NCI-H1694 (cell line): ENCODE measurements around the gene MBOAT7.
"Not testable (repeated sequence)": the region's sequence is repeated elsewhere in the genome, so short reads cannot be mapped to it uniquely, and the experiment has no call there.

Experiments
- DNase-seq: peaks from one replicate; lab custom pipeline; 2025; lab: John Stamatoyannopoulos, UW

MBOAT7 gene

DNA sequence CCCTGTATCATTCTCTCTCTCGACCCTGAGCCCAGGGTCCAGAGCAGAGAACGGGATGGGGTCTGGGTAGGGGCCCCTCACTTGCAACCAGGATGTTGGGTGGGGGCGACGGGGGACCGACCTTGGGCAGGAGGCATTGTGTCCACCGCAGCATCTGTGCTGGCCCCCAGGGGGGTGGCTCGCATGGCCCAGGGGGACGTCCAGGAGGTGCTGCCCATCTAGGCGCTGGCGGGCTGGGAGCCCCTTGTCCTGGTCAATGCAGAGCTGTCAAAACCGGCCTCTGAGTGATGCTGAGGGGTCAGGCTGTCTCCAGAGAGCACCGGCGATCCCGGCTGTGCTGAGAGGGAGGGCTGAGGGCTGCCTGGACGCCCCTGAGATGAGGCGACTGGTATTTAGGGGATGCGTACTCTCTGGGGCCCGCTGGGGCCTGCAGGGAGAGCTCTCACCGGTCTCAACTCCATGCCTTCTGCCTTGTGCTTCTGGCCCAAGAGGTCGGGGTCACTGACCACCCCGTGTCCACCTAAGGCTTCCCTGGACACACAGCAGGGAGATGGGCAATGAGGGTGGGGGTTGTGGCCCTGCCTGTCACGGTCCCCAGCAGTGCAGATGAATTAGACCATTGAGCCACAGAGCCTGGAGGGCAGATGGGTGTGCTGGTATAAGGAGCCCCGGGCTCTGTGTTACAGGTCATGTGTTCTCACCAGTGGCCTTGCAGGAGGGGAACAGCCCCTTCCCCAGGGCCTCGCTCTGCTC, 19.9 kb upstream of the MBOAT7 start:
- DNase-seq = no peak

DNA sequence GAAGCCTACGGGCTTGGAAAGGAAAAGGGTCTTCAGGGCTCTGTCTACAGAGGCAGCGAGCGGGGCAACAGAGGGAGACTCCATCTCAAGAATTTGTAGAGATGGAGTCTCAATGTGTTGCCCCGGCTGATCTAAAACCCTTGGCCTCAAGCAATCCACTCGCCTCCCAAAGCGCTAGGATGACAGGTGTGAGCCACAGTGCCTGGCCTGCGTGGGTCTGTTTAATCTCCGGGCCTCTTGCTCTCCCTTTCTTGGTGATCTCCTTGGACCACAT, 19.3 kb upstream of the MBOAT7 start:
- no peak for DNase-seq

DNA sequence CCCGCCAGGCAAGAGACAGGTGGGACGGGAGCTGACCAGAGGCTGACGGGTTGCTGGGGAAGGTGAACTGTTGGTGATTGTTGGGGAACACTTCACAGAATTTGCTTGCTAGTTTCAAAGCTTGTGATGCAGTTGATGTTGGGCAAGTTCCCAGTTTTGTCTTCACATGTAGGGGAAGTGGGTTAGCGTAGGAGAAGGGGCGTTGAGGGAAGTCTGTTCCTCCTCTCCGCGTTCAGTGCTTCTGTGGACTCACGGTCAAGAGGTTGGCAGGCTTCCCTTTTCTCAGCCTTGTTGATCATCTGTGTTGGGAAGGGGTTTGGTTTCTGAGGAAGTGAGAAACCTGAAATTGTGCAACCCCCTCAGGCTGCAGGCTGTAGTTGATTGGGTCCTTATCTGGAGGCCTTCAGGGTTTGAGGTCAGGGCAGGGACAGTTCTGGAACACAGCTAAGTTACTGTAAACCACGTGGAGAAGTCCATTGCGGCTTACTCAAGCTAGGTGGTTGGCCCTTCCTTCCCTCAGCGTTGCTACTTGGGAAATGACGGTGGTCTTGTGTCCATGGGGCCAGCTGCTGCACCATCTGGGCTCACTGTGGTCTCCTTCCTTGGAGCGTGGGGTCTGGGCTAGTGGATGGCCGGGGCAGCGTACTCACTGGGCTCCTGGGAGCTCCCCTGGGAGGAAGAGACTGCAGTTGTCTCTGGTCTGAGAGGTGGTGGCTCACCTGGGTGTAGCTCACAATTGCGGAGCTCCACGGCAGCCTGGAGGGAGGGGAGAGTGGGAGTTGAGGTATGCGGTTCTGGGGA, 18.8 kb upstream of the MBOAT7 start:
- no peak for DNase-seq

DNA sequence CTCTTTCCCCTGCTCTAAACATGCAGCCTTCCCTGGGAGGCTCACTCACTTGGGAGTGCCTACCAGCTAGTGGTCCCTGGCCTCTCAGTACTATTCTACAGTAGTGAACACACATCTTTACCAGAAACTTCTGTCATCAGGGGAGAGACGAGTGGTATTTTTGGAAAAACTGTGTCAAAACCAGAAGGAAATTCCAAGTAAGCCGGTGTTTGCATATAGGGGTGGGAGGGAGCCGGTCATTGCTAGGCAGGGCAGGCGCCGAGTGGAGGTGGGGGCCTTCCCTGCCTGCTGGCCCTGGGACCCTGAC, 18.2 kb upstream of the MBOAT7 start:
- no peak for DNase-seq

DNA sequence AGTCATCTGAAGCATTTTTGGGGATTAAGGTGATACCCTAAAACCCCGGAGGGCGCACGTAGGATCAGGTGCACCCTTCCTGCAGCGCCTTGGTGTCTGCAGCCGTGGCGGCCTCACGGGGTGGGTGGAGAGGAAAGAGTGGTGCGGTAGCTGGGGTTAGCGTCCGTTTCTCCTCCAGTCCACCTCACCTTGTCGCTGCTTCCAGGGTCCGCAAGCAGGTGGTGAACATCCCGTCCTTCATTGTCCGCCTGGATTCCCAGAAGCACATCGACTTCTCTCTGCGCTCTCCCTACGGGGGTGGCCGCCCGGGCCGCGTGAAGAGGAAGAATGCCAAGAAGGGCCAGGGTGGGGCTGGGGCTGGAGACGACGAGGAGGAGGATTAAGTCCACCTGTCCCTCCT, 17.8 kb upstream of the MBOAT7 start:
- not testable (repeated sequence) for DNase-seq

DNA sequence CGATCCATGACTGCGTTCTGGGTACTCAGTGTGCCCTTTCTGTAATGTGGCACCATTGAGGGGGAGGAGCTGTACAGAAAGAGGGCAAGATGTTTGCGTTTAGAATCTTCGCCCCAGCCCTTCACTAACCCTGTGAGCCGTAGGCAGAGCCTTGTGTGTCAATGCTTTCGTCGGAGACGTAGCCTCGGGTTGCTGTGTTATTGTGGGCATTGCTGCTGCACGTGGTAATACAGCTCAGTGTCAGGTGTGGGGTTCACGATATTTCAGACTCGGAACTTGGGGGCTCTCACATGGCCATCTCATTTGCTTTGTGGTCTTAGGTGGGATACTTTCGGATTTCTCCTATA, 17.4 kb upstream of the MBOAT7 start:
- DNase-seq = no peak

DNA sequence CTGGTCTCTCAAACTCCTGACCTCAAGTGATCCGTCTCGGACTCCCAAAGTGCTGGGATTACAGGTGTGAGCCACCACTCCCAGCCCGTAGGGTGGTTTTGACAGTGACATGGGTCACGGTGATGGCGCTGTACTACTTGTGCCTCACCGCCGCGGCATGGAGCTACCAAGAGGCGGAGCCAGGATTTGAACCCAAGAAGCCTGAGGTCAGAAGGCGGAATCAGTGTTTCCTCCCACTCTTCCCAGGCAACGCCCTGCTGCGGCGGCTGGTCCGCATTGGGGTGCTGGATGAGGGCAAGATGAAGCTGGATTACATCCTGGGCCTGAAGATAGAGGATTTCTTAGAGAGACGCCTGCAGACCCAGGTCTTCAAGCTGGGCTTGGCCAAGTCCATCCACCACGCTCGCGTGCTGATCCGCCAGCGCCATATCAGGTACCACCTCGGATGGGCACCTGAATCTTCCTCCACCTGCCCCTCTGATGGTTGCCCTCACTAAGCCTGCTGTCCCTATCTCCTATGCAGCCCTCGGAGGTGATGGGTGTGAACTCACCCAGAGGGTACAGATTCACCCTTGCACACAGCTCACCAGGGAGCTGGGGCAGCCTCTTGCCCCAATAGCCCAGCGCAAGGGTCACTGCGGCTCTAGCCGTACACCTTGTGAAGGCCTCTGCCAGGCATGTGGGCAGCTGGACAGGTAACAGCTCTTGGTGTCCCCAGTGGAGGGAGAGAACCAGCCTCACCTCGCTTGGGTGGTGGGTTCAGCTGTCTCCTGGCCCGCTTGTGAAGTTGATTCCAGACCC, 16.9 kb upstream of the MBOAT7 start:
- DNase-seq = no peak

DNA sequence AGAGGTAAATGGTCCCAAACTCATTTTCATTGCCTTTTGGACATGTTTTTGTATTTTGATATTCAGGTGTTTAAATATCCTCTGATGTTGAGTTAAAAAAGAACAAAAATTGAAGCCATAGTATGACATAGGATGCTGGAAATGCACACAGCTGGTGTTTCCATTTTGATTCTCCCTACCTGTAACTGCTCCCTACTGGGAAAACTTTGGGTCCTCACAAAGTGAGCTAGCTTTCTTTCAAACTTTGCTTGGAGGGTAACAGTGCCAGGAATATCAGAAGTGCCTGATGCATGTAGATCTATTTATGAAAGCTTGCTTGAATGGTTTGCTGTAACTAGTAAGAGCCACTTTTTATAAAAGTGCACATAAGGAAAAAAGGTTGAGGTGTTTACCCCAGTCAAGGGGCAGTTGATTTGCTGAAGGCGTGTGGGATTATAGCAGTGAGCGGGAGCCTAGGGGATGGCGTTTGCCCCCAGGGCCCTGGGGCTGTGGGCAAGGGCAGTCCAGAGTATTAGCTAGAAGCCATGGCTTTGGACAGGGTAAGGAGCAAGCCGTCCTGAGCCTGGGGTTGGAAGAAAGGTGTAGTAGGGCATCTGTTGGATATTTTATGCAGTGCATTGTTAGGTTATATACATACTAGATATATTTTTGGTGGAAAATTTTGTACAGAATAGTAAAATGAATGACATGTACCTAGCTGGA, 15.5 kb upstream of the MBOAT7 start:
- no peak for DNase-seq

DNA sequence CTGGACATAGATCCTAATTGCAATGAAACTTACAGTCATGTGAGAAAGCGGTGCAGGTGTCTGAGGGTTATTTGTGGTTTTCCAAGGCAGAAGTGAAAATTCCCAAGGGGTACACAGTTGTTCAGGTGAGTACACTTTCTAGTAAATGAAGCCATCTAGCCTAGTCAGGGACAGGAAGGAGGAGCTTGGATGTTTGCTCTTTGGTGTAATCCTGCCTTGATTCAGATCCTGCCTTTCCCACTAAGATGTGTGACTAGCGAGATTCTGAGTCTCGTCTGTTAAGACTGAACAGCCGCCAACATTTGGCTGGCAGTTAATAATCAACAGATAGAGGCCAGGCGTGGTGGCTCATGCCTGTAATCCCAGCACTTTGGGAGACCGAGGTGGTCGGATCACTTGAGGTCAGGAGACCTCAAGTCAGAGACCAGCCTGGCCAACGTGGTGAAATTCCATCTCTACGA, 13.8 kb upstream of the MBOAT7 start:
- no peak for DNase-seq

DNA sequence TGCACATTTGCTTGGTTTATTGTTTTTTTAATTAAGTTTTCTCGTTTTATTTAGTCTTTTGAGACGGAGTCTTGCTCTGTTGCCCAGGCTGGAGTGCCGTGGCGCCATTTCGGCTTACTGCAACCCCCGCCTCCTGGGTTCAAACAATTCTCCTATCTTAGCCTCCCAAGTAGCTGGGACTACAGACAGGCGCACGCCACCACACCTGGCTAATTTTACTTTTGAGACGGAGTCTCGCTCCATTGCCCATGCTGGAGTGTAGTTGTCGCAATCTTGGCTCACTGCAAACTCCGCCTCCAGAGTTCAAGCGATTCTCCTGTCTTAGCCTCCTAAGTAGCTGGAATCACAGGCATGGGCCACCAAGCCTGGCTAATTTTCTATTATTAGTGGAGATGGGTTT, 12.6 kb upstream of the MBOAT7 start:
- no peak for DNase-seq

DNA sequence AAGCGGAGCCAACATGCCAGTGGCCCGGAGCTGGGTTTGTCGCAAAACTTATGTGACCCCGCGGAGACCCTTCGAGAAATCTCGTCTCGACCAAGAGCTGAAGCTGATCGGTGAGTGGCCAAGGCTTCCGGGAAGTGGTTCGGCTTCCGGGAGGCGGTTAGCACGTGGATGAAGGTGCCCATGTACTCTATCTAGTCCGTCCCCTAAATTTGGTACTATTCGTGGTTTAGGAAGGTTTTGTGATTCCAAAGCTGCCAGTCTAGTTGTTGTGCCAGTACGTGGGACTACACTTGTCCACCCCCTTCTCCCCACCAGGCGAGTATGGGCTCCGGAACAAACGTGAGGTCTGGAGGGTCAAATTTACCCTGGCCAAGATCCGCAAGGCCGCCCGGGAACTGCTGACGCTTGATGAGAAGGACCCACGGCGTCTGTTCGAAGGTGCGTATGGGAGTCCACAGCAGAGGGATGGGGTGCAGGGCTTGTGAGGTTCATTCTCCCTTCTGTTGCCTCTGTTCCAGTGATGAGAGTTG, 11.9 kb upstream of the MBOAT7 start:
- DNase-seq = no peak

DNA sequence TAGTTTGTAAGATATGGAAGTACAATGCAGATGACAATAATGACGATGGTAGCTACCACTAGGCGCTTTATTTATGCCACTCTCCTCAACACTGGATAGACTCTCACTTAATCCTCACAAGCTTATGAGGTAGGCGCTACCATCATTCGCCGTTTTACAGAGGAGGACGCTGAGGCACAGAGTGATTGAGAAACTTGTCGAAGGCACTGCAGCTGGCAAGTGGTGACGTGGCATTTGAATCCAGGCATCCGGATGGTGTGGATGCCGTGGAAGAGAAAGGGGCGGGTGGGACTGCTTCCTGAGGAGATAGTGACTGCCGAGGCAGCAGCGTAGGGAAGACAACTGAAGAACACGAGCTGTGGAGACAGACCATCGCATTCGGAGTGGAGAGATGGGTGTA, 10.0 kb upstream of the MBOAT7 start:
- DNase-seq = no peak

DNA sequence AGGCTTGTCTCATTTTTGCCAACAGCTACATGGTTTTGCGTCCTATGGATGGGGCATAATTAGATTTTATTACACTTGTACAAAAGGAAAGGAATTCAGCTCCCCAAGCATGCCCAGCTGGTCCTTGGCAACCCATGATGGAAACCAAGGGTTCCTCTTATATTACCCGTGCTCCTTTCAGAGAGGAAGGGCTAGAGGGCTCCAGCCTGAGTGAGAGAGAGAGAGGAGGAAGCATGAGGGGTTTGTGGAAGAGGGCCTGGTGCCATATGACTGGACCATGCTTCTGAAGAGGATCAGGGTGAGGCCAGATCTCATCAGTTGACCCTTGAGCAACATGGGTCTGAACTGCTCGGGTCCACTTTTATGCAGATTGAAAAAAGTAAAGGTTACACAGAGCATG, 7.7 kb upstream of the MBOAT7 start:
- no peak for DNase-seq

DNA sequence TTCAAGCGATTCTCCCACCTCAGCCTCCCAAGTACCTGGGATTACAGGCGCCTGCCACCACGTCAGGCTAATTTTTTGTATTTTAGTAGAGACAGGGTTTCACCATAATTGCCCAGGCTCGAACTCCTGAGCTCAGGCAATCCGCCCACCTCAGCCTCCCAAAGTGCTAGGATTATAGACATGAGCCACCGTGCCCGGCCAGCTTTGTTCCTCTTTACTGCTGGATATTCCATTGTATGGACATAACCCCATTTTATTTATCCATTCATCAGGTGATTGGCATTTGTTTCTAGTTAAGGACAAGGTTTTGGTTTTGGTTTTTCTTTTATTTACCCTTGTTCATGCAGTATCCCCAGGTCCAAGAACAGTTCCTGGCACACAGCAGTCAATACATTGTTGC, 7.2 kb upstream of the MBOAT7 start:
- DNase-seq = no peak

DNA sequence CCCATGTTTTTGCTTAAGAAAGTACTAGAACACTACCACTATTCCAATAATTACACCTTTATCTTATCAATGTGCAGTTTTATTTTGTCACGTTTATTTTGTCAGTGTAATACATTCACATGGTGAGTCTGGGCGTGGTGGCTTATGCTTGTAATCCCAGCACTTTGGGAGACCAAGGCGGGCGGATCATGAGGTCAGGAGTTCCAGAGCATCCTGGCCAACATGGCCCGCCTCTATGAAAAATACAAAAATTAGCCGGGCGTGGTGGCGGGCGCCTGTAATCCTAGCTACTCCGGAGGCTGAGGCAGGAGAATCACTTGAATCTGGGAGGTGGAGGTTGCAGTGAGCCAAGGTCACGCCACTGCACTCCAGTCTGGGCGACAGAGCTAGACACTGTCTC, 5.1 kb upstream of the MBOAT7 start:
- not testable (repeated sequence) for DNase-seq

DNA sequence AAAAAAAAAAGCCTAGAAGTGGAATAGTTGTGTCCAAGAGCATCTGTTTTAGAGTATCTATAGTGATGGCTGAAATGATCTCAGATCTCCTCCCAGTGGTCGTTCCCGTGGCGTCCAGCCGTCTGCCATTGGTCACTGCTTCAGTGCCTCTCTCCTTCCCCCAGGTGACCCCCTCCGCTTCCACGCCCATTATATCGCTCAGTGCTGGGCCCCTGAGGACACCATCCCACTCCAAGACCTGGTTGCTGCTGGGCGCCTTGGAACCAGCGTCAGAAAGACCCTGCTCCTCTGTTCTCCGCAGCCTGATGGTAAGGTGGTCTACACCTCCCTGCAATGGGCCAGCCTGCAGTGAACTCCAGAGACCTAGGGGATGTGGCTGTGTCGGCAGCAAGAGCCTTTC, 3.6 kb upstream of the MBOAT7 start:
- DNase-seq = no peak

DNA sequence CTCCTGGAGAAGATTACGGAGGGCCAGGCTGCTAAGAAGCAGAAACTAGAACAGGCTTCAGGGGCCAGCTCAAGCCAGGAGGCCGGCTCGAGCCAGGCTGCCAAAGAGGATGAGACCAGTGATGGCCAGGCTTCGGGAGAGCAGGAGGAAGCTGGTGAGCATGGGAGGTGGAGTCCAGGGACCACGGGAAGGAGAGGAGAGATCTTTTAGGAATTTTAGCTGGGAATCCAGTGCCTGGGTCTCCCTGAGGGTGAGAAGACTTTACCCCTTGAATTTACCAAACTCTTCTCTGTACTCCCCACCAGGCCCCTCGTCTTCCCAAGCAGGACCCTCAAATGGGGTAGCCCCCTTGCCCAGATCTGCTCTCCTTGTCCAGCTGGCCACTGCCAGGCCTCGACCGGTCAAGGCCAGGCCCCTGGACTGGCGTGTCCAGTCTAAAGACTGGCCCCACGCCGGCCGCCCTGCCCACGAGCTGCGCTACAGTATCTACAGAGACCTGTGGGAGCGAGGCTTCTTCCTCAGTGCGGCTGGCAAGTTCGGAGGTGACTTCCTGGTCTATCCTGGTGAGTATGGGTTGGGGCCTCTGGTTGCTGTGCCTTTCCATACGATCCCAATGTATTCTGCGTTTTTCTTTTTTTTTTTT, 2.6 kb upstream of the MBOAT7 start:
- no peak for DNase-seq

DNA sequence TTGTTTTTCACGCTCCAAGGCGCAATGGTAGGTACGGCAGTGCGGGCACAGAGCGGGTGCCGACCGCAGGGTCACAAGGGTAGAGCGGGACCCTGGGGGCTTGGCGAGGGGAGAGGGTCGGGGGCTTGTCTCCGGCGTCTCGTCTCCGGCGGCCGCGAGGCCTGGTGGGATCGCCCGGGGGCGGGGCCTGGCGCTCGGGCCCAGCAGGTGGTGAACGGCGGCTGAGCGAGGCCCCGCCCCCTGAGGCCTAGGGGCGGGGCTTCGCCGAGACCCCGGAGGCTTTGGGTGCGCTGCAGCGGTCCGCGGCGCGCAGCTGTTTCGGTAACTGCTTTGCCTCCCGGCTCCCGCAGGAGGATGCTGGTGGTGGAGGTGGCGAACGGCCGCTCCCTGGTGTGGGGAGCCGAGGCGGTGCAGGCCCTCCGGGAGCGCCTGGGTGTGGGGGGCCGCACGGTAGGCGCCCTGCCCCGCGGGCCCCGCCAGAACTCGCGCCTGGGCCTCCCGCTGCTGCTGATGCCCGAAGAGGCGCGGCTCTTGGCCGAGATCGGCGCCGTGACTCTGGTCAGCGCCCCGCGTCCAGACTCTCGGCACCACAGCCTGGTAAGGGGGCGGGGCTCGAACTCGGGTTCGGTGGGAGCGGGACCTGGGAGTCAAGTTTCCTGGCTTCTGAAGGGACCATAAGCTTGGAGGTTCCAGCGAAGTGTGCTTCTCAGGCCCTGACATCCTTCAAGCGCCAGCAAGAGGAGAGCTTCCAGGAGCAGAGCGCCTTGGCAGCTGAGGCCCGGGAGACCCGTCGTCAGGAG, 1.8 kb upstream of the MBOAT7 start, which contains the start of gene TSEN34:
Gene TSEN34, plus strand, starts transcription at position 298 of the 800 bp plus-strand sequence. Its CDS starts 57 bp downstream, at position 355.
- DNase-seq = peak; percentile 64

DNA sequence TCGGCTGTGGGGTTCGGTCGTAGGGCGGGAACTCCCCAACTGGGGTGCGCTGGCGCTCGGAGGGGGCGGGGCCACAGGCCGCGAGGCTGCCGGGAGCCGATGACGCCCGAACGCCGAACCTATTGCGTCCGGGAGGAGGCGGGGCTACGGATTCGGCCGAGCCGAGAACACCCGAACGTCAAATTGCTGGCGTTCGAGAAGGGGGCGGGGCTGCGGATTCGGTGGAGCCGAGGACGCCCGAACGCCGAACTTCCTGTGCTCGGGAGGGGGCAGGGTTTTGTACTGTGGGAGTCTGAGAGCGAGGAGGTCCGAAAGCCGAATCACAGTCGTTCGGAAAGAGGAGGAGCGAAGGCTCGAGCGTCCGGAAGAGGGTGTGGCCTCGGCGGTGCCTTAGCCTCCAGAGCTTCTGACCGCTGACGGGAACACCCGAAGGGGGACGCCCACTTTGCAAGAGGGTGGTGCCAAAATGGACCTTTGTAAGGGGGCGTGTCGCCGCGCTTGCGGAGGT, 1.2 kb upstream of the MBOAT7 start:
- DNase-seq = peak; percentile 99

DNA sequence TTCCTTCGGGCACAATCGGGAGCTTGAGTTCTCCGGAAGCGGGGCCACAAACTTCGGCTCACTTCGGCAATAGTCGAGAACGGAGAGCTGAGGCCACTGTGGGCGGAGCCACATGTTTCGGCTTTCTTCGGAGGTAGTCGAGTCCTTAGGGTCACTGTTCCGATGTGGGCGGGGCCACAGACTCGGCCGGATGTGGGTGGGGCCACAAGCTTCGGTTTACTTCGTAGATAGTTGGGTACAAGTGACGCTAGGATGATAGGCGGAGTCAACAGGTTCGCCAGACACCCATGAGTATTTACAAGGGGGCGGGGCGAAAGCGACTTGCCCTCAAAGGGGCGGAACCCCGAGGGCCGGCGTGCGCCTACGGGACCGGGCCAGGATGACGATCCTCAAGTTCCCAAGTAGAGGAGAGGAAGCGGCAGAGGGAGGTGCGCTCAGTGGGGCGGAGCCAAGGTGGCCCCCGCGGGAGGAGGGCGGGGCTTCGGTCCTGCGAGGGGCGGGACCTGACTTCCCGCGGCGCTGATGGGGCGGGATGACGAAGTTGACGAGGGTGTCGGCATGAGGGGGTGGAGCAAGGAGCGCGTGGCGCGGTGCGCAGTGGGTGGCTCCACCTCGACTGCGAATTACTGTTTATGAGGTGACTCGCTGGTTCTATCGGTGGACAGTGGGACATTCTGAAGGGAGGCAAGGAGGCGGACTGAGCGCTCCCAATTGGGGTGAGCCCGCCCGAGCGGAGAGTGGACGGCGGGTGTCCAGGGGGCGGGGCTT, 539 bp upstream of the MBOAT7 start:
- peak; percentile 100 for DNase-seq
